Lower lobe of right lung (tissue), 2 donors: ENCODE measurements around the gene FAM184B. TPM values are rescaled to one million over a fixed set of nuclear protein-coding genes. Genes with fewer than 3 reads are reported as not detected.

Experiments
- ATAC-seq, 2 donors: fragments of 200-7000 bp; cut with Tn5 transposase; one replicate each; pipeline ENCODE4 v1.9.1; 2020 to 2022; ENCODE audit warnings: mild to moderate bottlenecking in 2 of 2, moderate library complexity in 2 of 2
- DNase-seq: peaks from one replicate; pipeline ENCODE4 v3.0.0-alpha.2; 2020
- H3K27ac ChIP-seq: fragments of 200-600 bp; one replicate; pipeline ENCODE4 v1.8.0; 2022
- H3K27me3 ChIP-seq: fragments of 200-600 bp; one replicate; pipeline ENCODE4 v1.8.0; 2022; ENCODE audit warnings: low read depth
- H3K36me3 ChIP-seq: fragments of 200-600 bp; one replicate; pipeline ENCODE4 v1.8.0; 2022; ENCODE audit warnings: mild to moderate bottlenecking
- H3K4me1 ChIP-seq: fragments of 200-600 bp; one replicate; pipeline ENCODE4 v1.8.0; 2022
- H3K4me3 ChIP-seq: fragments of 200-600 bp; one replicate; pipeline ENCODE4 v1.8.0; 2022; ENCODE audit warnings: mild to moderate bottlenecking
- H3K9me3 ChIP-seq: fragments of 200-600 bp; one replicate; pipeline ENCODE4 v1.8.0; 2022
- intact Hi-C: fragments of 100-400 bp; cut with DNase I; formaldehyde crosslinking; loops from one replicate; pipeline ENCODE4 v1.11.0; 2022
- total RNA-seq: library from RNA; stranded (reverse); fragmentation: NEBNext Ultra II Directional; extraction: Animal tissue kit (Norgen Biotek cat#: 25700); gene quantifications from one replicate; pipeline ENCODE4 v1.2.1, GENCODE V29; 2021
- TF ChIP-seq, protein P1 (sequence below): fragments of 200-600 bp; IDR thresholded peaks from one replicate; pipeline ENCODE4 v1.8.0; 2022; ENCODE audit warnings: antibody characterized with exemption, mild to moderate bottlenecking
- donor health status: DM: no; HTN: yes; CAD: no; lungs with severe emphysema.

Gene FAM184B
- total RNA-seq, 1 donor from 2014 or later: 0.24 TPM

DNA sequence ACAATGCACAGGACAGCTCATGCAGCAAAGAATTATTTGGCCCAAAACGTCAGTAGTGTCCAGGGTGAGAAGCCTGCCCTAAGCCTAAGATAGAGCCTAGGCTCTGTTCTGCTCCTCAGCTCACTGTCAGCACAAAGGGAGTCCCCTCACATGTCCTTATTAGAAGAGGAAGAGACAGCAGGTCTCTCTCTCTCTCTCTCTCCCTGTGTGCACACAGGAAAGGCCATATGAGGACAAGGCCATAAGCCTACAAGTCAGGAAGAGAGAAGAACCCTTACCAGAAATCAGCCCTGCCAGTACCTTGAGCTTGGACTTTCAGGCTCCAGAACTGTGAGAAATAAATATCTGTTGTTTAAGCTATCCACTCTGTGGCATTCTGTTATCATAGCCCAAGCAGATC, 20.4 kb downstream of the FAM184B start:
- no peak overlapping the region for H3K4me3 ChIP-seq
- no peak for ATAC-seq
- intact Hi-C loops: no loop called here

DNA sequence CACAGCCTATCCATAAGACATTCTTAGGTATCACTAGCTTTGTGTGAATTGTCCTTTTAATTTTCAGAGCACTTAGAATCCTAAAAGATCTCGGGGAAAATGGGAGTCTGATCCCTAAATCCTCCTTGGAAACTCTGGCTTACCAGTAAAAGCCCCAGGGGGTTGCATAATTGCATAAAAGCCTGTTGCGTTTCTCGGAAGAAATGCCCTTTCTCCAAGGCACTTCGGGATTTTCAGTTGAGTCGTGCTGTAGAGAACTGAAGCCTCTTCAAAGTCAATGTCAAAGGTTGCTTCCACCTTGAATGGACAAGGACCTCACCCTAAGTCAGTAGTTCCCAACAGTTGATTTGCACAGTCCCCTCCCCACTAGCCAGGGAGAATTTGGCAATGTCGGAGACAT, 20.8 kb downstream of the FAM184B start:
- ATAC-seq (no peak), DNase-seq (no peak)
- H3K4me1 ChIP-seq: no peaks in the 10 kb centered on the region
- H3K4me3 ChIP-seq: no peak overlapping the region
- H3K27ac ChIP-seq: no peak overlapping the region
- H3K27me3 ChIP-seq: no peaks in the 10 kb centered on the region
- H3K36me3 ChIP-seq: no peaks in the 10 kb centered on the region
- TF ChIP-seq, protein P1, sequence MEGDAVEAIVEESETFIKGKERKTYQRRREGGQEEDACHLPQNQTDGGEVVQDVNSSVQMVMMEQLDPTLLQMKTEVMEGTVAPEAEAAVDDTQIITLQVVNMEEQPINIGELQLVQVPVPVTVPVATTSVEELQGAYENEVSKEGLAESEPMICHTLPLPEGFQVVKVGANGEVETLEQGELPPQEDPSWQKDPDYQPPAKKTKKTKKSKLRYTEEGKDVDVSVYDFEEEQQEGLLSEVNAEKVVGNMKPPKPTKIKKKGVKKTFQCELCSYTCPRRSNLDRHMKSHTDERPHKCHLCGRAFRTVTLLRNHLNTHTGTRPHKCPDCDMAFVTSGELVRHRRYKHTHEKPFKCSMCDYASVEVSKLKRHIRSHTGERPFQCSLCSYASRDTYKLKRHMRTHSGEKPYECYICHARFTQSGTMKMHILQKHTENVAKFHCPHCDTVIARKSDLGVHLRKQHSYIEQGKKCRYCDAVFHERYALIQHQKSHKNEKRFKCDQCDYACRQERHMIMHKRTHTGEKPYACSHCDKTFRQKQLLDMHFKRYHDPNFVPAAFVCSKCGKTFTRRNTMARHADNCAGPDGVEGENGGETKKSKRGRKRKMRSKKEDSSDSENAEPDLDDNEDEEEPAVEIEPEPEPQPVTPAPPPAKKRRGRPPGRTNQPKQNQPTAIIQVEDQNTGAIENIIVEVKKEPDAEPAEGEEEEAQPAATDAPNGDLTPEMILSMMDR: no peak
- no peaks in the 10 kb centered on the region for H3K9me3 ChIP-seq
- intact Hi-C loops: no loop called here

More for the DNA sequence above, 20.4 kb downstream of the FAM184B start:
- DNase-seq: no peak
- TF ChIP-seq, protein P1: no peak
- Histone ChIP-seq H3K27me3 (no peaks in the 10 kb centered on the region), H3K4me1 (no peaks in the 10 kb centered on the region), H3K9me3 (no peaks in the 10 kb centered on the region), H3K36me3 (no peaks in the 10 kb centered on the region), H3K27ac (no peak overlapping the region)

DNA sequence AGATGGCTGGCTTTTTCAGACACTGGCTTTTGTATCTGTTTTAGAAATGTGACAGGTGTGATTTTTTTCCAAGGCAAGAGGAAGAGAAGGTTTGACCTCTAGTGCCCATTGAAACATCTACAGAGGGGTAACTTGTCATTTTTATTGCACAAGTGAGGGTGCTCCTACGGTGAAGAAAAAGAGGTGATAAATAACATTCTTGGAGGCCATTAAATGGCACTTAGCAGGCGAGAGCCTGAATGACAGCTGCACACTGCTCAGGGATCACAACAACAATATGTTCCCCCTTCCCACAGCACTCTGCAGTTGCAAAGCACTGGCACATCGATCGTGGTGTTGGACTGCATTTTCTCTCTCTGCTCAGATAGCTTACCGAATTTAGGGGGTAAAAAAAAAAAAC, 22.9 kb downstream of the FAM184B start:
- intact Hi-C loops: no loop called here
- TF ChIP-seq, protein P1: no peak
- Histone ChIP-seq H3K36me3 (no peaks in the 10 kb centered on the region), H3K27me3 (no peaks in the 10 kb centered on the region), H3K27ac (no peak overlapping the region), H3K4me3 (no peak overlapping the region), H3K4me1 (no peaks in the 10 kb centered on the region), H3K9me3 (no peaks in the 10 kb centered on the region)
- DNase-seq (no peak), ATAC-seq (no peak)

DNA sequence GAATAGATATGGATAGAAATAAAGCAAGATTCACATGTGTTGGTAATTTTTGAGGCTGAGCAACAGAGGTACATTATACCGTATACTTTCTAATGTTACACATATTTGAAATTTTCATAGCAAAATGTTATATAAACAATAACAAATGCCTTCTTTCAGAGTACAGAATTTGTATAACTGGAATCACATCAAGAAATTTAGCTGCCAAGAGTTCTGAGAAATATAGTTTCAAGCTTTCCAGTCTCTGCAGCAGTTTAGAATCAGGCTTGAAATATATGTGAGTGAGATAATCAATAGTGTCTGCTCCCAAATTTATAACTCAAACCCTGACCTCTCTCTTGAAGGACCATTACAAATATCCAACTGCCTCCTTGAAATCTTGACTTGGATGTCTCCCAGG, 23.8 kb downstream of the FAM184B start:
- TF ChIP-seq, protein P1: no peak
- H3K27me3 ChIP-seq: no peaks in the 10 kb centered on the region
- DNase-seq (no peak), ATAC-seq (no peak)
- intact Hi-C loops: no loop called here
- H3K36me3 ChIP-seq: no peaks in the 10 kb centered on the region
- no peak overlapping the region for H3K4me3 ChIP-seq
- H3K4me1 ChIP-seq: no peaks in the 10 kb centered on the region
- H3K27ac ChIP-seq: no peak overlapping the region
- no peaks in the 10 kb centered on the region for H3K9me3 ChIP-seq

DNA sequence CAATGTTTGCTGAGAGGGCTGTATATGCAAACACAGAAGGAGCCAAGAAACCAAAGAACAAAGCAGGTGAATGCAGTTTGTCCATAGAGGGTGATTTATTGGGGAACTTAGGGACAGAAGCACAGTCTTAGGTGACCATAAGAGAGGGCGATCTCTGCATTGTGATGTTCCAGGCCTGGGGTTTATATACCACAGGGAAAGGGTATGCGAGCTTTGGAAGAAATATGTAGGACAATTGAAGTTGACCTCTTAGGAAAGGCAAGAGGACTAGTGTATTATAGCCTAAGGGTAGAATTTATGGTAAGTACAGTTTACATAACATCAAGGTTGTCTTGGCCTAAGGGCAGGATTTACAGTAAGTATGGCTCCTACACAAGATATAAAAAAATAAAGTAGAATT, 27.8 kb downstream of the FAM184B start:
- intact Hi-C loops: no loop called here
- ATAC-seq: no peak

More for the DNA sequence above, 27.8 kb downstream of the FAM184B start:
- no peaks in the 10 kb centered on the region for H3K4me1 ChIP-seq
- no peak overlapping the region for H3K27ac ChIP-seq
- no peaks in the 10 kb centered on the region for H3K36me3 ChIP-seq
- H3K4me3 ChIP-seq: no peak overlapping the region
- TF ChIP-seq, protein P1: no peak
- no peaks in the 10 kb centered on the region for H3K27me3 ChIP-seq
- H3K9me3 ChIP-seq: no peaks in the 10 kb centered on the region
- no peak for DNase-seq
